Germinal center (tissue), 1 donor: ENCODE results near the gene HS1BP3.

Experiments used
- DNase-seq: peaks from one replicate; pipeline ENCODE4 v3.0.0; 2012; ENCODE audit warnings: mixed read lengths, low spot score

The HS1BP3 gene

DNA sequence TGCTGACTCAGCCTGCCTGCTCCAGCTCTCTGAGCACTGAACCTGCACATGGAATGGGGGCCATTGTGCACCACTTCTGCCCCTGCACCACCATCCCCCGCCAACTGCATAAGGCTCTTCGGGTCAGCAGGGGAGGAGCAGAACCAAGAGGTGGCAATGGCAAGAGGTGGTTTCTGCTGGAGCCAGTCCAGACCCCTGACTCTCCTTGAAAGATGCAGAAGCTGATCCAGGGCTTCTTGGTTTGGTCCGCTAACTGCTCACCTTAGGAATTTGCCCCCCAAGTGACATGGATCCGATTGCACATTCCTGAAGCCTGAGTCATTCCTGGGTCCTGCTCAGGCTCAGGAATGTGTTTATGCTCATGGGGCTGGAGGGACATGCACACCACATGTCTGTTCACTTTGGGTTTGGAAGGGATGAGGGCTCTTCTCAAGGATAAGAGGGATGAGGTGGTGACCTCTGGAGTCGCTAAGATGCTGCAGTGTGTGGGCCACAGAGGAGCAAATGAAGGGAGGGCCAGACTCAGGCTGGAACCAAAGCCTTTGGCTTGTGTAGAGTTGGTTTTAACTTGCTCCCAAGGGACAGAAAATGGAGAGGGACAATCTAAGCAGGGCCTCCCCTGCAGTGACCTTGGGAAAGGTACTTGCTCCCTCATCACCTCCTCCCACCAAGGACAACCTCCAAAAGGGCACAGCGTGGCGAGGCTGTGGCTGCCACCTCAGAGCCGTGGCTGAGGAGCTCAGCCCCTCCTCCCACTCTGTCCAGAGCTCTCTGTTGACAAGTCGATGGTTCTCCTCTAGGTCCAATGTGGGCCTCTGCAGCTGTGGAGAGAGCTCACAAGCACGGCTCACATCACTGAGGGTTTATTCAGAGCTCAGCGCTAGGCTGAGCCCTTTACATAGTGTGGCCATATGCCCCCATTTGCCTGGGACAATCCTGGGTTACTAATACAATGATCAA is 66.2 kb downstream of the HS1BP3 start:
- no peak for DNase-seq

DNA sequence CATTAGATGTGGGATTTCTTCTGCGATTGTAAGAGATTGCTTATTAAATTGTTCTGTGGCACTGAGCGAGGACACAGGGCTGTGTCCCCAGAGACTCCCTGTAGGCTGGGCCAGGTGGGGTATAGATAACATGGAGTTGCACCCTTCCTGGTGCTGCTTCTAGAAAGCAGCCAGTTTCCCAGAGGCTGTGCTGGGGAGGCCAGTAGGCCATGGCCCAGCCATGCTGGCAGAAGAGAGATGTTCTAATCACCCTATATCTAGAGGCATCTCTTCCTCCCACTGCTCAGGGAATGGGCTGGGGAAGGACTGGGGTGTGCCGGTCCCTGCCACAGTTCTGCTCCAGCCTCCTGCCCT is 66.9 kb downstream of the HS1BP3 start:
- no peak for DNase-seq

- DNase-seq = no peak
Measured at GRCh38 chr2:20583425-20583881, 67.4 kb downstream of the HS1BP3 start.

- no peak for DNase-seq
Measured at GRCh38 chr2:20582600-20583221, 68.2 kb downstream of the HS1BP3 start.

GRCh38 chr2:20580690-20581437 is 70.0 kb downstream of the HS1BP3 start:
- no peak for DNase-seq

DNA sequence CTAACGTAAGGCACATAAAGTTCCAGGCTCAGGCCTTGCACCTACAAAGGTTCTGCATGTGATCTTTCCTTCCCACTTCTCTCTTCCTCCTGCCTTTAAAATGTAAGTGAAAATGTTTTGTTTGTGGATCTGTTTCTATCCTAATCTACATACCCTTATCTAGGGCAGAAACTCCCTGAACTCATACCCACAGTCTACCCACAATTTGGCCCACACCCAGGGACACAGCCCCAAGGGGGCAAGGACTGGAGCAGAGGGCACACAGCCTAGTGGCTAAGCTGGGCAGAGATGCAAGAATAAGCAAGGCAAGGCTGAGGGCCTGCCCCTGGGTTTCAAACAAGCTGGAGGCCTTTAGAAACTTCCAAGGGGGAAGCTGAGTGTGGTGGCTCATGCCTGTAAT is 71.0 kb downstream of the HS1BP3 start:
- no peak for DNase-seq

- no peak for DNase-seq
Measured at GRCh38 chr2:20578895-20579825, 71.7 kb downstream of the HS1BP3 start.

DNA sequence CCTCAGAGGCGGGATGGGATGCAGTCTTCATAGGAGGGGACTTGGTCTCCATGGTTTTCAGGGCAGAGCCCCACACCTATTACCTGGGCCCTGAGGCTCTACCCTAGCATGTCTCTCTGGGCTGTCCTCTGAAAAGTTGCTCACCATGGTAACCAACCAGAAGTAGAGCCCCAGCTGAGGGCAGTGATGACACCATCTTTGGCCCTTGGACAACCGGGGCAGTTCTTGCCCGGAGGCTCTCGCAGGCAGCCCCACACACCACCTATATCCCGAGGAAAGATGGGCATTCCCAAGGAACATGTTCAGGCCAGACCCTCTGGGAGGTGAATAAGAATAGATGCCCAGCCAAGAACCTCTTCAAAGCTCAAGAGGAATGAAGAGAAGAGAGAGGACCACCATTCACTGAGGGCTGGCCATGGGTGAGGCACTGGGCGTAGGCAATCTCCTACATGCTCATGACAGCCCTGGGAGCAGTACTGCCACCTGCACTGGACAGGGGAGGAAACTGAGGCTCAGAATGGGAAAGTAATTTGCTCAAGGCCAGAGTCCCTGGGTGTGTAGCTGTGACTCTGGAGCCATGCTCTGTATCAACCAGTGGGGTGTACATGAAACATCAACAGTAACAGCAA is 72.5 kb downstream of the HS1BP3 start:
- no peak for DNase-seq

- no peak for DNase-seq
Measured at GRCh38 chr2:20577495-20578235, 73.2 kb downstream of the HS1BP3 start.

GRCh38 chr2:20576598-20577115 is 74.2 kb downstream of the HS1BP3 start:
- no peak for DNase-seq

DNA sequence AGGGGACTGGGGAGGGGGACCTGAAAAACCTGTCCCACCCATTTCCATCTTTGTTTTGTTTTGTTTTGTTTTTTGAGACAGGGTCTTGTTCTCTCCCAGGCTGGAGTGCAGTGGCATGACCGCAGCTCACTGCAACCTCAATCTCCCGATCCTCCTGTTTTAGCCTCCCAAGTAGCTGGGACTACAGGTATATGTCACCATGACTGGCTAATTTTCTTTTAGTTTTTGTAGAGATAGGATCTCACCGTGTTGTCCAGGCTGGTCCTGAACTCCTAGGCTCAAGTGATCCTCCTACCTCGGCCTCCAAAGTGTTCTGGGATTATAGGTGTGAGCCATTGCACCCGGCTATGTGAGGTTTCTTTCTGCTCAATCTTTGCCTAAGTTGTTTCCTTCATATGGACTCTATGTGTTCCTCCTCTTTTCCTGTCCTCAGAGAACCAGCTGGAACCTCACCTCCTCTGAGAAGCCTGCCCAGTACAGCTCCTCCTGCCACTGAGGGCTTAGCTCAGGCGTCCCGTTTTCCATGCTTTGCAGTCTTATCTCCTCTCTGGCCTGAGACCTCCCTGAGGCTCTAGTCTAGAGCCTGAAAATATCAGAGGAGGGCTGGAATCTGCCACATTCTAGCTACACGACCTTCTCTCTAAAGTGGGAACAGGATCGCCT is 74.8 kb downstream of the HS1BP3 start:
- no peak for DNase-seq

- DNase-seq = no peak
Measured at GRCh38 chr2:20575414-20575813, 75.5 kb downstream of the HS1BP3 start.

DNA sequence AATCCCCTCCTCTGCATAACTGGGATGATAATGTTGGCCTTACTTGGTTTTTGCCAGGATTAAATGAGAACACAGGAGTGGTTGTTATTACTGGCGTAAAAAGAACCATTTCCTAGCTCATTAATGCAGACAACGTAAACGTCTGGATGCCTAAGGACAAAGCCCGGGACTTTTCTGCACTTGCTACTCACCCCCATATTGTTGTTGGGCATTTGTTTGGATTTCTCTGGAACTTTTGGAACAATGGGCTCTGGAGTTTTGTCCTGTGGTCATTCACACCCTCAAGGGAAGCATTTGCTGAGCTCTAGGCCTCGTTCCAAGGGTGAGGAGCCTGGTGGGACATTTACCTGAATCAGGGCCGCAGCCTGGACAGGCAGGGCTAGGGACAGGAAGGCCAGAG is 76.0 kb downstream of the HS1BP3 start:
- DNase-seq = no peak

GRCh38 chr2:20574423-20574911 is 76.4 kb downstream of the HS1BP3 start:
- no peak for DNase-seq

GRCh38 chr2:20573620-20574422 is 77.1 kb downstream of the HS1BP3 start:
- no peak for DNase-seq

- no peak for DNase-seq
Measured at GRCh38 chr2:20572221-20572620, 78.7 kb downstream of the HS1BP3 start.

GRCh38 chr2:20571644-20572215 is 79.2 kb downstream of the HS1BP3 start:
- no peak for DNase-seq

DNA sequence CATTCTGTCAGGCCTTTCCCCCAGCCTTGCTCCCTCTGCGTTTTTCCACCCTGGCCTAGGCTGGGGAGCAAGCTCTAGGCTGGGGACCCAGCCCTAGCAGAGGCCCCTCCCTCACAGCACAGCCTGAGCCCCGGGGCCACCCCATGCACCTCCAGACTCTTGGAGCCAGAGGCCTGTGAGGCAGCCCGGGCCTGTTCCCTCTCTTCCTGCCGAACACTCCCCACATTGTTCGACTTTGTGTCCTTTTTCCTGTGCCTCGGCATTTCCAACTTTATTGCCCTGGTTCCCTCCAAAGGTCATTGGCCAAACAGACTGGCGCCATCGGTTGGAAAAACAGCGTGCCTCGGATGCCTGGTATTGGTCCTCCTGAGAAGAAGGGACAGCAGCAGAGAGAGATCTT is 79.7 kb downstream of the HS1BP3 start:
- DNase-seq = no peak
